ENCODE results near the gene NTNG1. TPM values are rescaled to one million over a fixed set of nuclear protein-coding genes. Genes with fewer than 3 reads are reported as not detected.

NTNG1 gene
- total and polyA plus RNA-seq, 2 of the 13 experiments (the other 11 are each of a cell fraction or from before 2014, with no cell fraction given) = not detected

- ATAC-seq (no peak), FAIRE-seq (no peak), DNase-seq (ENCODE audit: low spot score) (no peak)
- 0% methylated on average over 1 of the region's 1 CpG for WGBS (ENCODE audit: low lambda C conversion rate)
- in situ Hi-C loops (cut with HindIII; ENCODE audit: extremely low pct_ligation_motif_present, low pct_unique_long_range_greater_than_20kb) = loop anchor here (5.0 kb wide), 2 partner anchors 256 to 476 kb away; no protein-coding TSS in a partner anchor
- Histone ChIP-seq H3K9me3 (ENCODE audit: low read length) (no peaks in the 10 kb centered on the region), H2AFZ (ENCODE audit: low read length) (no peak overlapping the region), H4K20me1 (ENCODE audit: insufficient read depth, low read length) (no peaks in the 10 kb centered on the region), H3K9ac (ENCODE audit: insufficient read depth, low read depth, low read length) (no peak overlapping the region), H3K27me3 (ENCODE audit: control insufficient read depth in 1 of 2, insufficient read depth in 2 of 2, low read length in 2 of 2) (no peaks in the 10 kb centered on the region), H3K4me2 (ENCODE audit: low read depth, low read length) (no peak overlapping the region), H3K4me3 (replicated peaks in 1 of 3; ENCODE audit: insufficient read depth in 1 of 3, low read depth in 2 of 3, low read length in 3 of 3) (no peak overlapping the region), H3K36me3 (replicated peaks in 1 of 2; ENCODE audit: control insufficient read depth in 1 of 2, insufficient read depth in 2 of 2, low read length in 2 of 2) (no peaks in the 10 kb centered on the region), H3K79me2 (ENCODE audit: insufficient read depth, low read length) (no peaks in the 10 kb centered on the region), H3K27ac (ENCODE audit: extremely low read length, insufficient read depth, low read length) (no peak overlapping the region), H3K4me1 (ENCODE audit: insufficient read depth, low read length) (no peaks in the 10 kb centered on the region)
- CTCF ChIA-PET (ENCODE audit: low intra/inter-chr PET ratio, low total read pairs) = interaction anchor here (1.5 to 2.4 kb wide), 3 partner anchors 254 to 474 kb away, joined by 7 to 22 read pairs (median 10); no protein-coding TSS in a partner anchor
- no TSS peak for BruUV-seq (replicated peaks)
- no peak for TF ChIP-seq GMEB1 (CRISPR knock-in tag; IDR thresholded peaks at IDR 0.05; ENCODE audit: borderline replicate concordance)
- no peak for TF ChIP-seq EHMT2 (IDR thresholded peaks at IDR 0.05; ENCODE audit: borderline replicate concordance, low read depth, low read length)
- TF ChIP-seq ZNF775 (CRISPR knock-in tag; IDR thresholded peaks at IDR 0.05; ENCODE audit: borderline replicate concordance) = no peak
- no peak for TF ChIP-seq GPBP1L1 (CRISPR knock-in tag; IDR thresholded peaks at IDR 0.05)
- TF ChIP-seq FOXM1 (CRISPR knock-in tag; IDR thresholded peaks at IDR 0.05) = no peak
- TF ChIP-seq ZNF382 (CRISPR knock-in tag; IDR thresholded peaks at IDR 0.05; ENCODE audit: borderline replicate concordance) = no peak
- POLR2A ChIA-PET = no interaction called here
- intact Hi-C loops (cut with micrococcal nuclease; ENCODE audit: unreplicated experiment) = no loop called here
Measured at GRCh38 chr1:107276247-107276646, 135.4 kb downstream of the NTNG1 start.
